Fibroblast of lung (primary cell): ENCODE data around the gene RARRES1. TPM values are rescaled to one million over a fixed set of nuclear protein-coding genes. Genes with fewer than 3 reads are reported as not detected.
A peak's percentile ranks its signal among the peaks of the same experiment; 100 is the strongest.

ENCODE experiments used
- DNase-seq, 2 donors: peaks; one replicate each; pipeline versions ENCODE4 v3.0.0 to v3.0.0-alpha.2; 2010; ENCODE audit warnings: low read depth in 2 of 2
- H2AFZ ChIP-seq: 2 replicates; pipeline ENCODE4 v1.5.1; 2012; ENCODE audit warnings: low read length, control low read depth, inconsistent platforms
- H3K27ac ChIP-seq: 2 replicates; pipeline ENCODE4 v1.5.1; 2011; ENCODE audit warnings: low read length, control low read depth; ENCODE audit not compliant: insufficient read depth
- H3K27me3 ChIP-seq: 2 replicates; pipeline ENCODE4 v1.5.1; 2011; ENCODE audit warnings: mild to moderate bottlenecking, low read length; ENCODE audit not compliant: control insufficient read depth, insufficient read depth
- H3K36me3 ChIP-seq: 2 replicates; pipeline ENCODE4 v1.5.1; 2011; ENCODE audit warnings: low read length; ENCODE audit not compliant: control insufficient read depth, insufficient read depth
- H3K4me1 ChIP-seq: 2 replicates; pipeline ENCODE4 v1.5.1; 2011; ENCODE audit warnings: low read length; ENCODE audit not compliant: control insufficient read depth, insufficient read depth; ENCODE audit errors: extremely low read depth
- H3K4me2 ChIP-seq: 2 replicates; pipeline ENCODE4 v1.5.1; 2011; ENCODE audit warnings: low read length, control low read depth; ENCODE audit not compliant: insufficient read depth; ENCODE audit errors: extremely low read depth
- H3K4me3 ChIP-seq, 4 experiments: fragments of 200-600 bp in 1 of 4; sonication (generic) in 1 of 4; replicated peaks in 1 of 4; 2 replicates each; pipeline ENCODE4 v1.5.1; 2011 to 2016; ENCODE audit warnings: low read length in 4 of 4, low read depth in 3 of 4, mild to moderate bottlenecking in 3 of 4, control low read depth in 2 of 4, inconsistent platforms in 1 of 4, mixed read lengths in 1 of 4; ENCODE audit not compliant: insufficient read depth in 1 of 4; ENCODE audit errors: control extremely low read depth in 1 of 4
- H3K79me2 ChIP-seq: 2 replicates; pipeline ENCODE4 v1.5.1; 2012; ENCODE audit warnings: mild to moderate bottlenecking, low read length, inconsistent platforms; ENCODE audit not compliant: control insufficient read depth, insufficient read depth
- H3K9ac ChIP-seq: 2 replicates; pipeline ENCODE4 v1.5.1; 2011; ENCODE audit warnings: mild to moderate bottlenecking, low read length, control low read depth; ENCODE audit not compliant: insufficient read depth
- H3K9me3 ChIP-seq: 2 replicates; pipeline ENCODE4 v1.5.1; 2012; ENCODE audit warnings: low read depth, low read length; ENCODE audit not compliant: control insufficient read depth, insufficient read depth
- H4K20me1 ChIP-seq: 2 replicates; pipeline ENCODE4 v1.5.1; 2011; ENCODE audit warnings: low read length; ENCODE audit not compliant: control insufficient read depth, insufficient read depth; ENCODE audit errors: extremely low read depth
- CTCF ChIP-seq, 2 donors: IDR thresholded peaks in 1 of 2; conservative IDR thresholded peaks in 1 of 2; 1 replicate in 1 of 2; 2 replicates in 1 of 2; pipeline ENCODE4 v1.5.1; 2011 to 2012; ENCODE audit warnings: low read length in 2 of 2, control low read depth in 1 of 2, inconsistent platforms in 1 of 2, low read depth in 1 of 2, mild to moderate bottlenecking in 1 of 2
- EZH2 ChIP-seq: IDR thresholded peaks from 2 replicates; pipeline ENCODE4 v1.5.1; 2012; ENCODE audit warnings: low read length, control low read depth, mild to moderate bottlenecking; ENCODE audit errors: missing control alignments
- polyA plus RNA-seq, 2 donors: library from polyadenylated mRNA; depleted of rRNA in 1 of 2; stranded (reverse) in 1 of 2; unstranded in 1 of 2; fragments of >200 nt; gene quantifications; 2 replicates each; pipeline ENCODE4 v1.2.1, GENCODE V29; 2011 to 2012; ENCODE audit warnings: missing spikeins in 1 of 2
- total RNA-seq: library from RNA; depleted of rRNA; stranded (reverse); fragments of >200 nt; gene quantifications from 2 replicates; pipeline ENCODE4 v1.2.1, GENCODE V29; 2014

Gene RARRES1
- total and polyA plus RNA-seq, 2 donors (not counting 1 experiment from before 2014, with no cell fraction given) = 27.7 to 93.3 TPM

- TF ChIP-seq EZH2 = no peak
- no peak for TF ChIP-seq CTCF (conservative IDR thresholded peaks at IDR 0.05 in 1 of 2, IDR thresholded peaks at IDR 0.05 in 1 of 2; ENCODE audit: low read depth in 1 of 2, low read length in 2 of 2)
- Histone ChIP-seq H3K36me3 (peaks cover 2% of the 10 kb centered on the region), H3K4me3 (no peak overlapping the region), H3K9me3 (no peaks in the 10 kb centered on the region), H3K4me2 (no peak overlapping the region), H3K4me1 (peaks cover 11% of the 10 kb centered on the region), H4K20me1 (no peaks in the 10 kb centered on the region), H3K9ac (no peak overlapping the region), H2AFZ (no peak overlapping the region), H3K27me3 (no peaks in the 10 kb centered on the region), H3K79me2 (no peaks in the 10 kb centered on the region), H3K27ac (no peak overlapping the region)
- no peak for DNase-seq
Measured at GRCh38 chr3:158749526-158749925, 17.3 kb upstream of the RARRES1 start.

GRCh38 chr3:158748237-158748828 is 16.1 kb upstream of the RARRES1 start:
- H3K79me2 ChIP-seq = no peaks in the 10 kb centered on the region
- no peaks in the 10 kb centered on the region for H3K27me3 ChIP-seq
- H3K9me3 ChIP-seq = no peaks in the 10 kb centered on the region
- DNase-seq = peak in 1 of 2 donors; percentile 35
- H3K4me3 ChIP-seq = no peak overlapping the region
- no peak for TF ChIP-seq EZH2
- peak overlapping the region; percentile 5 for H3K27ac ChIP-seq
- no peak overlapping the region for H3K4me2 ChIP-seq
- H2AFZ ChIP-seq = peak overlapping the region; percentile 18
- H3K9ac ChIP-seq = no peak overlapping the region
- H3K36me3 ChIP-seq = peaks cover 2% of the 10 kb centered on the region
- peaks cover 11% of the 10 kb centered on the region for H3K4me1 ChIP-seq
- H4K20me1 ChIP-seq = no peaks in the 10 kb centered on the region

- no peak overlapping the region for H2AFZ ChIP-seq
- H3K4me2 ChIP-seq = no peak overlapping the region
- no peaks in the 10 kb centered on the region for H4K20me1 ChIP-seq
- H3K9me3 ChIP-seq = no peaks in the 10 kb centered on the region
- H3K27me3 ChIP-seq = no peaks in the 10 kb centered on the region
- no peaks in the 10 kb centered on the region for H3K79me2 ChIP-seq
- no peak overlapping the region for H3K9ac ChIP-seq
- DNase-seq = no peak
- peaks cover 2% of the 10 kb centered on the region for H3K36me3 ChIP-seq
- H3K27ac ChIP-seq = peak overlapping the region; percentile 22
- no peak for TF ChIP-seq EZH2
- TF ChIP-seq CTCF (conservative IDR thresholded peaks at IDR 0.05 in 1 of 2, IDR thresholded peaks at IDR 0.05 in 1 of 2; ENCODE audit: low read depth in 1 of 2, low read length in 2 of 2) = no peak
- no peak overlapping the region for H3K4me3 ChIP-seq
- peaks cover 11% of the 10 kb centered on the region for H3K4me1 ChIP-seq
Measured at GRCh38 chr3:158747417-158747816, 15.2 kb upstream of the RARRES1 start.
